Fibroblast of skin of back (primary cell): ENCODE measurements around the gene PTPN3.
"Not testable (repeated sequence)": the region's sequence is repeated elsewhere in the genome, so short reads cannot be mapped to it uniquely, and the experiment has no call there.

Source experiments
- DNase-seq: peaks from one replicate; pipeline ENCODE4 v3.0.0-alpha.2; 2013

PTPN3 gene

DNA sequence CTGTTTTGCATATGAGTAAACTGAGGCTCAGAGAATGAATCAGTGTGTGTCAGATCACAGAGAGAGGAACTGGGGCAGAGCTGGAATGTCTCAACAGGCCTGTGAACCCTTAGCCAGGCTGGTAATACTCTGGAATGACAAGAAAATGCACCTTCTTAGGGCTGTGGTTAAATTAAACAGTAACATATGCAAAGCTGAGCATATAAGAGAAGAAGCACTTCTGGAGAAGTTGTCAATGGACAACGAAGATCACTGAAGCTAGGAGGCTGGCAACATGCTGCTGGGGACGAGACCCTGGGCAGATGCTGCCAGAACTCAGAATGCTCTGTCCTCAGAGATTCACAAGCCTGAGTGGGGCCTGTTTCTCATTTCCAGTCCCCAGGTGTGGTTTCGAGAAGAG lies 112.6 kb downstream of the PTPN3 start:
- DNase-seq = no peak

DNA sequence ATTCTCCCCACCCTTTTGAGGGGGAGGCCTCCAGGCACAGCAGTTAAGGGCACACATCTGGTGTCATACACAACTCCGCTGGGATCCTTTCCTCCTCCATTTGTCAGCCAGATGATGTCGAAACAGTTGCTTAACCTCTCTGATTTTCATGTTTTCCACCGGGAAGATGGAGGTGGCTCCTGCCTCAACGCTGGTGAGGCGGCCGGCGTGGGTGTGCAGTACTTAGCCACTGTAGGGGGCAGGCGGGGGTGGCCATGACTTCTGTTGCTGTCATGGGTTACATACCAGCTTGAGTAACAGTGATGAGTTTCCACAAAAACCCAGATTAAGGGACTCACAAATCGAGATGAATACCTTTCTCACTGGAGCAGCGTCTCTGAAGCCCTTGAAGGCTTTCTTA lies 114.2 kb downstream of the PTPN3 start:
- no peak for DNase-seq

DNA sequence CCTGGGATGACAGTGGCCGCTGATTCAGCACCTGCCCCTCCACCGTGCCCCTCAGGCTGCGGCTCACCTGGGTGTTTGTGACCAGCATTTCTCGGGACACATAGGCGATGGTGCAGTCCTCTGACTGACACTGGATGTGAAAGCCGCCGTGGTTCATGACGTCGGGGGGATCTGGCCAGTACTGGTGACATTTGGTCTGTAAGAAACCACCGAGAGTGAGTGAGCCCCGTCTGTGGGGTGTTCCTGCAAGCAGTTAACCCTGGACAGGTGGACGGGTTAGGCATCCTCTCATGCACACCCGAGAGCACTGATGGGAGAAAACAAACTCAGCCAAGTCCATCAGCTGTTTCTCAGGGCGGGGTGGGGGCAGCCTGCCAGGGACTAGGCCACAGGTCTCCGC lies 114.8 kb downstream of the PTPN3 start:
- no peak for DNase-seq

DNA sequence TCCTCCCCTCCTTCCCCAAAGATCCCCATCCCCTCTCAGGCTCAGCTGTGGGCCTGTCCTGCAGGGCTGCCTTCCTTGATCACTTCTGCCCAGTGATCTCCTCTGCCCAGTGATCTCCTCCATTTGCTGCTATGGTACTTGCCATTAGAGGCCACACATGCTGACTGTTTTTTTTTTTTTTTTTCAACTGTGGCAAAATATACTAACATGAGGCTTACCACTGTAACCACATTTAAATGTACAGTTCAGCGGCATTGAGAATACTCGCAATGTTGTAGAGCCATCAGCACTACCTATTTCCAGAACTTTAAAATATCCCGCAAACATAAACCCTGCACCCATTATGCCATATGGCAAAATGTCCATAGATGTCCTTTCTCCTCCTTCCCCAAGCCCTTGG lies 115.5 kb downstream of the PTPN3 start:
- DNase-seq = no peak

DNA sequence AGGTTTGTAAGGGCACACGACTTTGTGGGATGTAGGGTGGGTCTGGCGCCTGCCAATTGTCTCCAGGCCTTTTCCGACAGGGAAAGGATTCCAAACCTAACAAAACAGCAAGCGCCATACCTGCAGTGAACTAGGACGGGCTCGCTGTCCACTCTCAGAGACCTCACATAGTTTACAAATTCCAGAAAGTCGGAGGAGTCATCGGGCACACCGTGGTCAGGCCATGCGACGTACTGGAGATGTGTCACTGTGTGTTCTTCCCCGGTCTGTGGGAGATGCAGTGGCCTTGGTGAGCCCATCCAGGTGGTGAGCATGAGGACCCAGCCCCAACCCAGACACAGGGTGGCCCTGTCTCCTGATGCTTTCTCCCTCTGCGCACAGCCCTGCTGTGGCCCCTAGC lies 115.9 kb downstream of the PTPN3 start:
- DNase-seq = no peak

DNA sequence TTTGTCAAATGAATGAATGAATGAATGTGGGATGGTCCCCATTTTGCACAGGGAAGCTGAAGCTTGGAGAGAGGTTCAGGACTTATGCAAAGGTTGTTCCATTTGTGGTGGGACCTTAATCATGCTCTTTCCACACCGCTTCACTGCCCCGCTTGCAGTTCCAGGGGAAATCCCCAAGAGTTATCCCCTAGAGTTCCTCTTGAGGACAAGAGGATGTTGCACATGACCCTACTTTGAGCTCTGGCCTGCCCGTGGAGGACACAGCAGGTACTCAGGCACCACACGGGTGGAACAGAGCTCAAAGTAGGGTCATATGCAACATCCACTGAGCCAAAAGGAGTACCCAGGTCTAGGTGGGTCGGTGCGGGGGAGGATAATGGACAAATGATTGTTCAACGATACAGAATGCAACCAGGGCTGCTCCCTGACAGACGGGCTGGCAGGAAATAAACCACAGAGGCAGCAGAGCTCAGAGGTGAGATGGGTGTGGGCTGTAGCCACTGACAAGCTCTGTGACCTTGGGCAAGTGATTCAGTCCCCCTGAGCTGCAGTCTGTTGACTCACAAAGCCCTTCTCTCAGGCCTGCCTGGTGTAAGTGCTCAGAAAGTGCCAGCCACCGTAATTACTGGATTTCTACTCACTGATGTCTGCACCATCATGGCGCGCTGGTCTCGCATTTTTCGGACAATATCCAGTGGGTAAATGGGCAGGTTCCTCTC lies 116.9 kb downstream of the PTPN3 start:
- DNase-seq = no peak

DNA sequence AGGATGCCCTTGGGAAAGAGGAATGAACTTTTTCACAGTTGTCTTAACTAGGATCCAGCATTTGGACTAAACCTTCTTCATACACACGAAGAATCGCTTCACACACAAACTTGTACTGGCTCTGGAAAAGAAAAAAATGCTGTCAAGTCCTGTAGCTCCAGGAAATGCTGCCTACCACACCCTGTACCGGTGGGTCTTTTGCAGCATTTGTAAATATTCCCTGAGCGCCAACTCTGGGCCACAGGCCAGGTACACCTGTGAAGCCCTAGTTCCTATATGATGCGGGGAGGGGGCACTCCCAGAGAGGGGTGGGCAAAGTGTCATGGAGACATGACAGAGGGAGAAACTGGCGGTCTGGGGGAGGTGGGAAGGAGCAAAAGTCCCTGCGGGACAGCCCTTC lies 118.6 kb downstream of the PTPN3 start:
- no peak for DNase-seq

DNA sequence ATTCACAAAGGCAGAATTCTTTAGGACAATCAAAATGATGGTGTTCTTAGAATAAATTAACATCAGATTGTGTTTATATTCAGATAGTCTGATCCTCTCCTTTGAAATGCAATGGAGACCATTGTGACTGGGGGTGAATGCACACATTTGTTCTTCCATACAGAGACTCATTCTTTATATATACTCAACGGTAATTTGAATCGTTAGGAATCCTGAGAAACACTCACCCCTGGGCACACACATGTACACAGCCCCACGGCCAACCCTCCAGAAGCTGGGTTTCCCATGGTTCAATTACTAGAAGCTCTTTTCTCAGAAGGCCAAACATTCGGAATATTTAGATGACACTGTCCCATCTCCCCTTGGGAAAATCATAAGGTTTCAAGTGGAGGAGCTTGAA lies 119.8 kb downstream of the PTPN3 start:
- DNase-seq = no peak

DNA sequence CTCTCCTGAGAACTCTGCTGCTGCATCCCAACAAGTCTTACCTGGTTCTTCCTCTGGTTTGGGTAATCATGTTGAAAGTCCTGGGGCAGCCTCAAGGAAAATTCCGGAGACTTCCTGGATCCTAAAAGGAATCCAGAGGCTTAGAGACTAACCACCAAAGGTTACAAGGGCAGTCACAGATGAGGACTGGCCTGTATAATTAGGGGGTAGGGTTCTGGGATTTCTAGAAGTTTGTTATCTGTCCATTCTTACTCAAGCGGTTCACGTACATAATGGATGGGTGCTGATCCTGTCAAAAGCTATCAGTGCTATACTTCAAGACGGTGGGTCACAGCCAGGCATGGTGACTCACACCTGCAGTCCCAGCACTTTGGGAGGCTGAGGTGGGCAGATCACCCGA lies 125.9 kb downstream of the PTPN3 start:
- no peak for DNase-seq

DNA sequence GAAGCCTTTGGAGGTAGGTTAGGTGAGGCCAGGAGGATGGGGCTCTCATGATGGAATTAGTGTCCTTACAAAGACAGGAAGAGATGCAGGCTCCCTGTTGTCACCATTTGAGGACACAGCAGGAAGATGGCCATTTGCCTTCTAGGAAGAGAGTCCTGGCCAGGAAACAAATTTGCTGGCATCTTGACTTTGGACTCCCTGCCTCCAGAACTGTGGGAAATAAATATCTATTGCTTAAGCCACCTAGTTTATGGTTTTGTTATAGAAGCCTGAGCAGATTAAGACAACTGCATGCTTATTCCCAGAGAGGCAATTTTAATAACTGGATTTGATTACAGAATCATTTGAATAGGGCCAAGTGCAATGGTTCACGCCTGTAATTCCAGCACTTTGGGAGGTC lies 126.7 kb downstream of the PTPN3 start:
- DNase-seq = no peak

DNA sequence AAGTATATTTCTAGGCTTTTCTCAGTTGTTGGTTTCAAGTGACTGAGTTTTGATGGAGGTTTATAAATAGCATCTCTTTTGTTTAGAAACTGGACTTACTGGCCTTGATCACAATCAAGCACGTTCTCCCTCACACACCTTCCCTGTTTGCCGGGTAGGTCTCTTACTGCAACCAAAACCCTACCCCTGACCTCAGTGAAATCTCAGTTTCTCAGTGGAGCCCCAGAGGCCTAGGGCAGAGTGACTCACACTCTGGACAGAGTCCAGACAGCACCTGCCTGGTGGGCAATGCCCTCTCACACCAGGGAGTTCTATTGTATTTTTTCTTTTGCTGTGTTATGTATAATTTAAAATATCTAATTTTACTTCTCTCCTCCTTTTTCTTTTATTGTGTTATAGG lies 128.8 kb downstream of the PTPN3 start:
- no peak for DNase-seq

DNA sequence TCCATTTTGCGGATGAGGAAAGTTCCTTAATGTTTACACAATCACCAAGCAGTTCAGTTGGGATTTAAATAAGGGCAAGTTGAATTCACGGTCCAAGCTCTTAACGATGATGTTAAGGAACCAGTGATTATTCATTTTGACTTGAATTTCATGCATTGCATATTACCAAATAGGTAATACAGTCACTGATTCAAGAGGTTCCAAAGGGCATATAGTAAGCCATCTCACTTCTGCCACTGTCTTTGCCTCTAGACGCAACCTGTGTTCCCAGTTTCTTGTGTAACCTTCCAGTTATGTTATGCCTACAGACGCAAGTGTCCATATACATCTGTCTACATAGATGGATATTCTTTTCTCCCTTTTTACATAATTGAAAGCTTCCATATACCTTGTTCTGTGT lies 137.3 kb downstream of the PTPN3 start:
- no peak for DNase-seq

DNA sequence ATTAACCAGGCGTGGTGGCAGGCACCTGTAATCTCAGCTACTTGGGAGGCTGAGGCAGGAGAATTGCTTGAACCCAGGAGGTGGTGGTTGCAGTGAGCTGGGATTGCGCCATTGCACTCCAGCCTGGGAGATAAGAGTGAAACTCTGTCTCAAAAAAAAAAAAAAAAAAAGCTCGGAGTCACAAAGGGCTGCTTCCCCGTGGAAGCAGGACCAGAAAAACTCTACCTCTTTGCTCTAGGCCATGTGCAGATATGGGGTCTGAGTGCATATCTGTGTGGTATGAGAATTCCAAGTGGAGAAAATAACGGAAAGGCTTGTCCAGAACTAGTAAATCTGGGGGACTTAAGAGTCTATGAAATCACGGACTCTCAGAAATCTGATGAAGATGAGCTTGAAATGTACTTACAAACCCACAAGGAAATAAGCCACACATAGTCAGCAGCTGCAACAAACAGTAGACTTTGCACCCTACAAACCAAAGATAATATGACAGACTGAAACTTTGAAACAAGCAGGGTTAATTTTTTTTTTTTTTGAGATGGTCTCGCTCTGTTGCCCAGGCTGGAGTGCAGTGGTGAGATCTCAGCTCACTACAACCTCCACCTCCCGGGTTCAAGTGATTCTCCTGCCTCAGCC lies 139.0 kb downstream of the PTPN3 start:
- DNase-seq = not testable (repeated sequence)

DNA sequence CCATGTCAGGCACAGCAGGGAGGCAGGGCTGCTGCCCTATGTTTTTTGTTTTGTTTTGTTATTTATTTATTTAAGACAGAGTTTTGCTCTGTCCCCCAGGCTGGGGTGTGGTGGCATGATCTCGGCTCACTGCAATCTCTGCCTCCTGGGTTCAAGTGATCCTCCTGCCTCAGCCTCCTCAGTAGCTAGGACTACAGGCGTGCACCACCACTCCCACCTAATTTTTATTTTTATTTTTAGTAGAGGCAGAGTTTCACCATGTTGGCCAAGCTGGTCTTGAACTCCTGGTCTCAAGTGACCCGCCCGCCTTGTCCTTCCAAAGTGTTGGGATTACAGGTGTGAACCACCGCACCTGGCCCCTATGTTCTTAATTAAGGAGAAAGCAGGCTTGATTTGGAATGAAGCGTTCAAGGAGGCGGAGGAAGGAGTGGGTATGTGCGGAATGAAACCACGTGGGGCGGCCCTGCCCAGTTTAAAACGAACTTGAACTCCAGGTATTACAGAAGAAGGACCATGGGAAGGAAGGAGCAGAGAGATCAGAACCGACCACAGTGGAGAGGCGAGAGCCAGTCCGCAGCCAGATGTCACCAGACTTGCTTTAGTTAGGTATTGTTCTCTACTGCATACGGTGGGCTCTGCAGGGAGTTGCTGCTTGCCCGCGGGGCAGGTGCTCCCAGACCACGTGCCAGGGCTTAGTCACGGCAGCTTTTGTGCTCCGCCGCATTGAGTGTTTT lies 142.4 kb downstream of the PTPN3 start:
- DNase-seq = no peak

DNA sequence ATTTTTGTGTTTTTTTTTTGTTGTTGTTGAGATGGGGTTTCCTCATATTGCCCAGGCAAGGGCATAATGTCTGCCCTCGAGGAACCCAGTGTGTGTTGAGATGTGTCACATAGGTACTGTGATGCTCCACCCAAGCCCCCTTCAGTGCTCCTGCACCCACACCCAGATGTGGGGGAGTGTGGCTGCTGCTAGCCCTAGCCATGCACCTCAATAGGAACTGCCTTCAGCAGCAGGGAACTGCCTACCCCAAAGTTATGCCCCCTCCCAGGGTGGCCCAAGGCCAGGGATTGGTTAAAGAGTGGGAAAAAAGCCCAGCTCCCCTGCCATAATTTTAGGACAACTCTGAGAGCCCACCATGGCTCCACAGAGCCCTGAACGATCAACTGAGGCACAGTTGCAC lies 143.9 kb downstream of the PTPN3 start:
- DNase-seq = no peak

DNA sequence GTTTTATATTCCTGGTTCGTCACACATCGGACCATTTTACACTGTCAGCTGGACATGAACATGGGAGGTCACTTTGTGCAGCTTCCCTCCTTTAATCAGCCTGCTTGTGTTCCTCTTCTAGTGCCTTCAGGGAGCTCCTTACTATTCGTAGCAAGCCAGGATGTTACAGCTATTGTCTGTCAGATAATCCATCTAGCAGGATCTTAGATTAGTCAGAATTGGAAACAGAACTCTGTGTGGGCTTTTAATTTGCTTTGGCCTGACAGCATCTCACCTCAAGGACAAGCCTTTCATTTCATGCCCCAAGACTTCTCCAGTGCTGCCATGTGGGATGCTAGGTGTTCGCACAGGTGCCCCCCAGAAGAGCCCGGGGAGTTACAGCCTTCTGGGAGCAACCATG lies 147.1 kb downstream of the PTPN3 start:
- no peak for DNase-seq

DNA sequence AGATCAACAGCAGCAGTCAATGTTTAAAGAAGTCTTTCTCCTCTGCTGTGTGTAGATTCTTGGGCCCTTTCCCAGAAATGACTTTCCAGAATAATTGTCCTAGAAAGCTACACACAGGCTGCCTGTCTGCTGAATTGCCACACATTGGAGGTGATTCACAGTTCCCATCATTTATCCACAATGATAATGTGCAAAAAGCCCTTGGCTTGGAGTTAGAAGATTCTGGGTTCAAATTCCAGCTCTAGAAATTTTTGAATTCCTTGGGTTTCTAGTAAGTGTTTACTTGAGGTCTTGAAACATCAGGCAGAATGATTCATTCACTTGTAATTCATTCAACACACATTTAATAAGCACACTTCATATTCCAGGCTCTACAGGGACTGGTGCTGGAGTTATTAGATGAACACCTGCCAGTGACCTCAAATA lies 148.7 kb downstream of the PTPN3 start:
- DNase-seq = peak; percentile 95

DNA sequence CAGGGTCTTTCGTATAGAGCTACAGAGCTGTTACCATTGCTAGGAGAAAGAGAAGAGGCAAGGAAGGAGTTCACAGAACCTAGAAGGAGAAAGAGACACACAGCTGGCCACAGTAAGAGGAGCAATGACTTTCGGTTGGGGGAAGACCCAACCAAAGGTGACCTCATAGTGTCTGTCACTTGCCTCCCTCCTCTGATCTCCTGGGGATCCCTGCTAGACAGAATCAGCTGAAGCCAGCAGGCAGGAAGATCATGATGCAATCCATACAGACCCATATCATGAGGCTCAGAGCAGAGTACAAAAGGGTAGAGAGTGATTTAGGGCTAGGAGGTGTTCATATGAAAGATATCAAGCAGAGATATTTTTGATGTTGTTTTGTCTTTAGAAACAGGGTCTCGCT lies 151.2 kb downstream of the PTPN3 start:
- no peak for DNase-seq

DNA sequence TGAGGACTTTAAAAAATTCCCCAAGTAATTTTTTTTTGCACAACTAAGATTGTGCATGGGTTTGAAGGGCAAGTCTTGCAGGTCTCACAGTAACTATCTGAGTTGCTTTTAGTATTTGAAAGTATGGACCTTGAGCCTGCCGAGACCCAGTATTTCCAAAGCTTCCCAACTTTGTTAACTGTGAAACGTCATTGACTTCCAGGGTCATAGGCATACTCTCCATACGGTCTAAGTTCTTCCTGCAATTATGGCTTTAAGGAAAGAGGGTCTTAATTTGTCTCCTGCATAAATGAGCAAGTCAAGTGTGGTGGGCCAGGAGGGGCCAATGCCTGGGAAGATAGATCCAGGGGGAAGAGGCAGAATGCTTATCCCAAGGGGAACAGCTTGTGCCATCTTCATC lies 153.2 kb downstream of the PTPN3 start:
- DNase-seq = no peak

DNA sequence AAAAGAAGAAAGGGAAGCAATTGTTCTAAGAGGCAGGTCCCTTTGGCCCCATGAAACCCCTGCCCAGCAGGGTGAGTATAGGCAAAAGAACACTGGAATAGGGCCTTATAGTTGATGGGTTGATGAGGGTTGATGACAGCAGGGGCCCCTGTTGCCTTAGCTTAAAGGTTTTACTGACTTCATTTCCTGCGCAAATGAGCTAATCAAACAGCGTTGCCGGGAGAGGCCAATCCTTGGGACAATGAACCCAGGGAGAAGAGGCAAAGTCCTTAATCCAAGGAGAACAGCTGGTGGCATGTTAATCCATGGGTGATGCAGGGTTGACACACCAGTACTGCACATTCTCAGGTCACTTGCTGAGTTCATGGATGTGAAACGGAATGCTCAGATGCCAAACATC lies 155.2 kb downstream of the PTPN3 start:
- DNase-seq = no peak

DNA sequence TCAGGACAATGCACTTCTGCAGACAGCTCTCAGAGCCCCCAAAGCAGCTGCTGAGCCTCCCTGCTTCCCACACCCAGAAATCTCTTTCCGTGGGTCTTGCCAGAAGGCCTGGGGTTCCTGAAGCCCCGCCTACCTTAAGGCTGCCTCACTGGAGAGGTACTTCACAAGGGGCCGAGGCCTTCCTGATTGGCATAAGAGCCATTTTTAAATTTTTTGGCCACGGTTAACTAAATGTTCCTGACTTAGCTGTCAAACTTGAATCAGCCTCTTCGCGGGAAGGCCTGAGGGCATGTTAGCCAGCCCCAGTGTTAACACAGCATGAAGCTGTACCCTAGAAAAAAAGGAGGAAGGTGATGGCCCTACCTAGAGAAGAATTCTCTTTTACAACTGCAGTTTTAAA lies 156.5 kb downstream of the PTPN3 start:
- no peak for DNase-seq

DNA sequence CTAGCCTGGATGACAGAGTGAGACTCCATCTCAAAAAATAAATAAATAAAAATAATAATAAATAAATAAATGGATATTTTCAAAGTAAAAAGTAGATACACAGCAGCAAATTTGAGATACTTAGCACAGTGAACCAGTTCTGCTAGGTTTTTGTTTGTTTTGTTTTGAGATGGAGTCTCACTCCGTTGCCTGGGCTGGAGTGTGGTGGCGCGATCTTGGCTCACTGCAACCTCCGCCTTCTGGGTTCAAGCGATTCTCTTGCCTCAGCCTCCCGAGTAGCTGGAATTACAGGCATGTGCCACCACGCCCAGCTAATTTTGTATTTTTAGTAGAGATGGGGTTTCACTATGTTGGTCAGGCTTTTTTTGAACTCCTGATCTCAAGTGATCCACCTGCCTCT lies 157.1 kb downstream of the PTPN3 start:
- DNase-seq = not testable (repeated sequence)

DNA sequence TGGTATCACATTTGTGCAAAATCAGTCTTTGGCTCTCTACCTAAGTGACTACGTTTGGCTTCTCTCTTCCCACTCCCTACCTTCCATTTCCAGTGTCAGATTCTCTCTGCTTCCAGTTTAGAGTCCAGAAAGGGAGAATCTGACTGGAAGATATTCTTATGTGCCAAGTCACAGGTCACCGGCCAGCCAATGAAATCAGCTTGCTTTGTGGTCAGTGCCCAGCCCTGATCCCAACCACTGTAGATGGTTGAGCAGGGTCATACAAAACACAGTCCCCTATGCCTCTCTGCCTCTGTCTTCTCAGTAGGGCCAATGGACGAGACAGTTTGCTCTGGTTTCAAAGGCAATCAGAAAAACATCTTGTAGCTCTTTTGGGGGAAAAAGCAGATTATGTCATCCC lies 161.7 kb downstream of the PTPN3 start:
- no peak for DNase-seq

DNA sequence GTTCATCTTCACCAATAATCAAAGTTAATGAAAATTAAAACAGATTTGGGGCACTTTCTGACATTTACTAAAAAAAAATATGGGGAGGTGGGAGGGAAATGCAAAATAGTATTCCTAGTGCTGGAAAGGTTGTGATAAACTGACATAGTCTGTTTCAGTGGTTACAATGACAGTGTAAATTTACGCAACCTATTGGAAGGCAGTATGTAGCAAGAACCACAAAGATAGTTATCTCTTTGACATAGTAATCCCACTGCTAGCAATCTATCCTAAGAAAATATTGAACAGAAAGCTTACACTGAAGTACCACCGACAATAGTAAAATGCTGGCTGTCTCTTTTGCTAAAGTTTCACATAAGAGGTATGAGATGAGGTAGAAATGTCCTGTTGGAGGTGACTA lies 162.2 kb downstream of the PTPN3 start:
- DNase-seq = no peak
